Stimulated activated CD4-positive, alpha-beta T cell treated with anti-CD3 and anti-CD28 coated beads, Interleukin-4, amount 100 ng/mL, for 4 hours (primary cell): ENCODE results near the gene GJA4.
"Not testable (repeated sequence)": the region's sequence is repeated elsewhere in the genome, so short reads cannot be mapped to it uniquely, and the experiment has no call there.

Source experiments
- DNase-seq, 2 experiments: peaks; one replicate each; pipeline ENCODE4 v3.0.0-alpha.2; 2020

The GJA4 gene

DNA sequence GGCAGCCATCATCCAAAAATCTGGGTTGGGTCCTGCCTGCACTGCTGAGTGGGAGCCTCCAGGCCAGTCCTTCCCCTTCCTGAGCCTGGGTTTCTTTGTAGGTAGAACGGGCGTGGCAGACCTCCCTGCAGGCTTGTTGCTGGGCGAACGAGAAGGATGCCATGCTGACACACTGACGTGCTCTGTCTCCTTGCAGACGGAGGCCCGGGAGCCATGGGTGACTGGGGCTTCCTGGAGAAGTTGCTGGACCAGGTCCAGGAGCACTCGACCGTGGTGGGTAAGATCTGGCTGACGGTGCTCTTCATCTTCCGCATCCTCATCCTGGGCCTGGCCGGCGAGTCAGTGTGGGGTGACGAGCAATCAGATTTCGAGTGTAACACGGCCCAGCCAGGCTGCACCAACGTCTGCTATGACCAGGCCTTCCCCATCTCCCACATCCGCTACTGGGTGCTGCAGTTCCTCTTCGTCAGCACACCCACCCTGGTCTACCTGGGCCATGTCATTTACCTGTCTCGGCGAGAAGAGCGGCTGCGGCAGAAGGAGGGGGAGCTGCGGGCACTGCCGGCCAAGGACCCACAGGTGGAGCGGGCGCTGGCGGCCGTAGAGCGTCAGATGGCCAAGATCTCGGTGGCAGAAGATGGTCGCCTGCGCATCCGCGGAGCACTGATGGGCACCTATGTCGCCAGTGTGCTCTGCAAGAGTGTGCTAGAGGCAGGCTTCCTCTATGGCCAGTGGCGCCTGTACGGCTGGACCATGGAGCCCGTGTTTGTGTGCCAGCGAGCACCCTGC, 1.4 kb downstream of the GJA4 start:
- no peak for DNase-seq

DNA sequence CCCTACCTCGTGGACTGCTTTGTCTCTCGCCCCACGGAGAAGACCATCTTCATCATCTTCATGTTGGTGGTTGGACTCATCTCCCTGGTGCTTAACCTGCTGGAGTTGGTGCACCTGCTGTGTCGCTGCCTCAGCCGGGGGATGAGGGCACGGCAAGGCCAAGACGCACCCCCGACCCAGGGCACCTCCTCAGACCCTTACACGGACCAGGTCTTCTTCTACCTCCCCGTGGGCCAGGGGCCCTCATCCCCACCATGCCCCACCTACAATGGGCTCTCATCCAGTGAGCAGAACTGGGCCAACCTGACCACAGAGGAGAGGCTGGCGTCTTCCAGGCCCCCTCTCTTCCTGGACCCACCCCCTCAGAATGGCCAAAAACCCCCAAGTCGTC, 2.0 kb downstream of the GJA4 start:
- DNase-seq, result no peak

DNA sequence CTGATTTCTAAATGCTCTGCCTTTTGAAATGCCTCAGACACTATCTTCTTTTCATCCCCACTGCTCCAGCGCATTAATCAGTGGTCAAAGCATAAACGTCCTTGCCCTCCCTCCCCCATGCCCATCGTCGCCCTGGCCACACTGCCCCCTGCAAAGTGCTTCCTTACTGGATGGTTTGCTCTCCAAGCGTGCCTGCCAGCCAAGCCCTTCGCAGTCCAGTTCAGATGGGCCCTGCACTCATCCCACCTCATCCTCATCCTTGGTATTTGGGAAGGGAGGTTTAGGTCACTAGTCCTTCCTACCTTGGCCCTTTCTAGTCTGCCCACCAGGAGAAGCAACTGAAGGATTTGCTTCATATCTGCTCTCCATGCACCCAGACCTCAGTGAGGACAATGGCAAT, 3.1 kb downstream of the GJA4 start:
- no peak for DNase-seq

DNA sequence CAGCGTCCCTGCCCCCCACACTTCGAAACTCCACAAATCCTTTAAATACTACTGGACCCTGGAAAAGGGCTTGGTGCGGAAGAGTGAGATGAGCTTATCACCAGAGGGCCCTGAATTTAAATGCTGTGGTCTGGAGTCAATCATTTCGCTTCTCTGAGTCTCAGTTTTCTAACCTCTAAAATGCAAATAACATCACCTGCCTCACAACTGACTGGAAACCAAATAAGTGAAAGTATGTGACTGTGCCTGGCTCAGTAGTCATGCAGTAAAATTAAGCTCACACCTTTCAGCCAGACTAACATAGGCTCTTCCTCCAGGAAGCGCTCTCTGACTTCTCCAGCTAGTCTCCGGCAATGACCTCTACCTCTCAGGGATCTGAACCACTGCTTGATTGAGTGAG, 4.2 kb downstream of the GJA4 start:
- DNase-seq, result no peak

DNA sequence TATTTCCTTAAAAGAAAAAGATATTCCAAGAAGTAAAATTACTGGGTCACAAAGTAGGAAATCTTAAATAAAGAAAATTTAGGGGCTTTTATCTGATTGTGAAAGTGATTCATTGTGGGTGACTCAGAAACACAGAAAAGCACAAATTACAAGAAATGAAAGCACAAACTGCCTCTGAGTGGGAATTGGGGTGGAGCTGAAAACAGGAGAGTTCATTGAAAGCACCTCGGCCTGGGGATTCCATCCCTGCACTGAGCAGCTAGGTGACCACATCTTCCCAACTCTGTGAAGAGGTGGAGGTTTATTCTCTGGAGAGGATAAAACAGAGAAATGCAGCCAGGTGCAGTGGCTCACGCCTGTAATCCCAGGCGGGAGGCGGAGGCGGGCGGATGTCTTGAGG, 7.4 kb downstream of the GJA4 start:
- DNase-seq, result no peak

DNA sequence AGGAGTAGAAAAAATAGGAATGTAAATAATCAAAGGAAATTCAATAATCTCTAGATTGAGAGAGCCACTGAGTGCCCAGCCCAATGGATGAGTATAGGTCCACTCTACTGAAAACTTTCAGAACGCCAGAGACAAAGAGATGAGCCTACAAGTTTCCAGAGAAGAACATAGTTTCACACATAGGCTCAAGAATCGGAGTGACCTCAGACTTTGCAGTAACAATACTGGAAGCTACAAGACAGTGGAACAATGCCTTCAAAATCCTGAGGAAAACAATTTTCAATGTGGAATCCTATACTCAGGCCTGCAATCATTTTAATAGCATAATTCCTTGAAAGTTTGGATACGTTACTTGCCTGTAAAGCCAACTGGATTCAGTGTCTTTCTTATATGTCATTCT, 11.0 kb downstream of the GJA4 start:
- no peak for DNase-seq

DNA sequence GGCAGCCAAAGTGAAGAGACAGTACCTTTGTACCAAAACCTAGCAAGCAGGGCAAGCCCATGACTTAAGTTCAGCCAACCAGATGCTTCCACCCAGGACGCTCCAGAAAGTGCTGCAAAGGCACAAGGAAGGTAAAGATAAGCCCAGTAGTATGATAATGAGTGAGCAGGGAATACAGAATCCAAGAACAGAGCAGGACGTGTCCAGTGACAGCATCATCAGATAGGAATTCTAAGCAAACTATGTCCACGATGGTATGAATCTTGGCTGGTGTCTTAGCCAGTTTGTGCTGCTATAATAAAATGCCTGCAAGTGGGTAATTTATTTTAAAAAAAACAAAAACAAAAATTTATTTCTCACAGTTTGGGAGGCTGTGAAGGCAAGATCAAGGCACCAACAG, 13.6 kb downstream of the GJA4 start:
- DNase-seq, result no peak

DNA sequence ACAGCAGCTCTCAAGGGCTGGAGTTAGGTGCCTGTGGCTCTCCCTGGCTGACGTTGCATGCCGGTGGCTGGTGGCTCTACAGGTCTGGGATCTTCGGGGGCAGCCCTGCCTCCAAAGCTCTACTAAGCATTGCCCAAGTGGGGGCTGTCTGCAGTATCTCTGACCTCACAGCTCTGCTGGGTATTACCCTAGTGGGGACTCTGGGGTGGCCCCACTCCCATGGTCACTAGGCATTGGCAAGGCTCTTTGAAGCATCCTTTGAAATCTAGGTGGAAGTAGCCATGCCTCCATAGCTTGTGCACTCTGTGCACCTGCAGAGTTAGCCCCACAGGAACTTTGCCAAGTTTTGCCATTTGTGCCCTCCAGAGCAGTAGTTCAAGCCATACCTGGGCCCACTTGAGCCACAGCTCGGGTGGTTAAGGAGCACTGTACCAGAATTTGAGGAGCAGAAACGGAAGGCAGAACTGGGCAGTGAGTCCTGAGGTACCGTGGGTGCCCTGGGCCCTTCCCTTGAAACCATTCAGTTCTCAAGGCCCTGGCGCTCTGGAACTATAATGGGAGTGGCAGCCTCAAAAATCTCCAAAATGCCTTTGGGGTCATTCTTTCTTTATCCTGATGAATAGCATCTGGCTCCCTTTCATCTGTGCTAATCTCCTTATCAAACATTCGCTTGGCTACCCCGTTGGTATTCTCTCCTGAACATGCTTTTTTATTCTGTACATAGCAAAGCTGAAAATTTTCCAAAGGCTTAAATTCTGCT, 15.4 kb downstream of the GJA4 start:
- DNase-seq, result no peak

DNA sequence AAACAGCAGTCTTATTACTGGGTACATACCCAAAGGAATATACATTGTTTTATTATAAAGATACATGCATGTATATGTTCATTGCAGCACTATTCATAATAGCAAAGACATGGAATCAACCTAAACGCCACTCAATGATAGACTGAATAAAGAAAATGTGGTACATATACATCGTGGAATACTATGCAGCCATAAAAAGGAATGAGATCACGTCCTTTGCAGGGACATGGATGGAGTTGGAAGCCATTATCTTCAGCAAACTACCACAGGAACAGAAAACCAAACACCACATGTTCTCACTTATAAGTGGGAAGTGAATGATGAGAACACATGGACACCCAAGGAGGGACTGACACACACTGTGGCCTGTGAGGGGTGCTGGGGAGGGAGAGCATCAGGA, 18.0 kb downstream of the GJA4 start:
- DNase-seq, result not testable (repeated sequence)

DNA sequence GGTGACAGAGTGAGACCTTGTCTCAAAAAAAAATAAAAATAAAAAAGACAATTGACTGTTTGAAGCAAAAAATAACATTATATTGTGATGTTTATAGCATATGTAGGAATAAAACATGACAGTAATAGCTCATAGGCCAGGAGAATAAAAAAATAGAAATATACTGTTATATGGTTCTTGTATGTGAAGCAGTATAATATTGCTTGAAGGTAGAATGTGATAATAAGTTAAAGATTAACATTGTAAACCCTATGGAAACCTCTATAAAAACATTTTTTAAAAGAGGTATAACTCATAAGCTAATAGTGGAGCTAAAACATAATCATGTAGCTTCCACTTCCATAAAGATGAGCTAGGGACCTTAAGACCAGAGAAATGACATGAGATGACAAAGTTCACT, 23.5 kb downstream of the GJA4 start:
- no peak for DNase-seq

DNA sequence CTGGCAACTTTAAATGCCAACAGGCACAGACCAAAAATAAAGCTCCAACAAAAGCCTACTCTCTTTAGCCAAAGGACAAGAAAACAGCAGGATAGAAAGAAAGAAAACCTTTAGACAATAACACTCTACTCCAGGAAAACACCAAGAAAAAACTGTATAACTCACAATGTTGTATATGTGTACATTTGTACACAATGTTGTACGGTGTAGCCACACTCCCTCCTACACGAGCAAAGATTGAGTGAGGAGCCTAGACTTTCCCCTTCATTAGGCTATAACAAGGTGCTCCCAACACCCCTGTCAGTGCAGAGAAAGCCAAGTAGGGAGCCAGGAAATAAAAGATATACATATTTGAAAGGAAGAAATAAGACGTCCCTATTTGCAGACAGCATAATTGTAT, 24.0 kb downstream of the GJA4 start:
- no peak for DNase-seq

DNA sequence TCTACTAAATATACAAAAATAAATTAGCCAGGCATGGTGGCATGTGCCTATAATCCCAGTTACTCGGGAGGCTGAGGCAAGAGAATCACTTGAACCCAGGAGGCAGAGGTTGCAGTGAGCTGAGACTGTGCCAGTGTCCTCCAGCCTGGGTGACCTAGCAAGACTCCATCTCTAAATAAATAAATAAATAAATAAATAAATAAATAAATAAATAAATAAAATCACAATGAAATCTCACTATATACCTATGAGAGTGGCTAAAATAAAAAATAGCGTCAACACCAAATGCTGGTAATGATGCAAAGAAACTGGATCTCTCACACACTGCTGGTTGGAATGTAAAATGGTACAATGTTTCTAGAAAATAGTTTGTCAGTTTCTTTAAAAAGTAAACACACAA, 26.1 kb downstream of the GJA4 start:
- not testable (repeated sequence) for DNase-seq

DNA sequence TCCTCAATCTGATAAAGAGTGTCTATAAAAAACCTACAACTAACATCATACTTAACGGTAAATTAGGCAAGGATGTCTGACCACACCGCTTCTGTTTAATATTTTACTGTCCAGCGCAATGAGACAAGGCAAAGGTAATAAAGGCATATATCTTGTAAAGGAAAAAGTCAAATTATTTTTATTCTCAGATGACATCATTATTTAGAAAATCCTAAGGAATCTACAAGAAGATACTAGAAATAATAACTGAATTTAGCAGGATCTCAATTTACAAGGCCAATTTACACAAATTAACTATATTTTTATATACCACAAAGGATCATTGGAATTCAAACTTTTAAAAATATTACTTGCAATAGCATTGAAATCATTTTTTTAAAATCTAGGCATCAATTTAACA, 29.4 kb downstream of the GJA4 start:
- no peak for DNase-seq

DNA sequence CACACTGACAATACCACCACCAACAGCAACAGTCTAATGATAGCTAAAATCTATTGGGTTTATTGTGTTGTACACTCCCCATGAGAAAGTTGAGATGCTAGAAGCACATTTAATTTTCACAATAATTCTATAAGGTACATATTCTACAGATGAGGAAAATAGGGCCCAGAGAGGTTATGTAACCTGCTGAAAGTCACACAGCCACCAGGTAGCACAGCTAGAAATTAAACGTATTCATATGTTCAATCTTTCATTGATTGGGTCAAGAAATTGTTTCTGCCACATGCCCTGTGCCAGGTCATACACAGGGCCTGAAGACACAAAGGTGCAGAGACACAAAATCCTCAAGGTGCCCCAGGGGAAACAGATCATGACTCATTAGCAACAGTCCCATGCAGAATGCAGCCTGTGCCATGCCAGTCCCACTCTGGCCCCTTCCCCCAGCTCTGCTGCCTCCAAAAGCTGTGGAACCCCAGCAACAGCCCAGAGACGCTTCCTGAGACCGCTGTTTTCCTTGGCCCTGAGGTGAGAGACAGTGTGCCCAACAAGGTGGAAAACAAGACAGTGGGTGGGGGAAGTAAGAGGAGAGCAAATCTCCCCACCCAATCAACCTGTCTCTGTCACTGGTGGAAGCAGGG, 32.1 kb downstream of the GJA4 start:
- DNase-seq, result no peak

DNA sequence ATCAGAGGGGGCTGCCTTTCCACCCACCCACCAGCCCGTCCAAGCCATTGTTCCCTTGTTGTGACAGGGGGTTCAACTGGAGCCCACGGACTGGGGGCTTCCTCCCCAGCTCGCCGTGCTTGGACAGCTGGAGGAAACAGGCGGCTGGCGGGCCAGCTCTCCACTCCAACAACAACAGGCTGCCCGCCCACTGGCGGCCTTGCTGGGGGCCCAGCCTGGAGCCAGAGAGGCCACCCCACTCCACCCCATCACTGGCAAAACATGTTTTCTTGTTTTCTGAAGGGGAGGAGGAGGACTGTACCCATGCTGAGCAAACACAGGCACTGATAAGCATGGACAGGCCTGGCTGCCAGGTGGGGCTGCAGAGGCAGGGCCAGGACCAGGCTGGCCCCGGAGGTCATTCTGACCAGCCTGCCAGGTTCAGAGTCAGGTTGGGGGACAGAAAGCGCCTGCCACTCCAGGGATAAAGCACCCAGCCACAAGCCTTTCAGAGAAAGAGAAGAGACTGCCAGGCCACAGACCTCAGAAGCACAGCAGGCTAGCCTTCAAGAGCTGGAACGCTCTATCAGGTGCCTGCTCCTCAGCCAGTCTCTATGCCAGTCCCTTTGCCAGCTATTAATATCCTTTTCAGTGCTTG, 32.8 kb downstream of the GJA4 start:
- no peak for DNase-seq

DNA sequence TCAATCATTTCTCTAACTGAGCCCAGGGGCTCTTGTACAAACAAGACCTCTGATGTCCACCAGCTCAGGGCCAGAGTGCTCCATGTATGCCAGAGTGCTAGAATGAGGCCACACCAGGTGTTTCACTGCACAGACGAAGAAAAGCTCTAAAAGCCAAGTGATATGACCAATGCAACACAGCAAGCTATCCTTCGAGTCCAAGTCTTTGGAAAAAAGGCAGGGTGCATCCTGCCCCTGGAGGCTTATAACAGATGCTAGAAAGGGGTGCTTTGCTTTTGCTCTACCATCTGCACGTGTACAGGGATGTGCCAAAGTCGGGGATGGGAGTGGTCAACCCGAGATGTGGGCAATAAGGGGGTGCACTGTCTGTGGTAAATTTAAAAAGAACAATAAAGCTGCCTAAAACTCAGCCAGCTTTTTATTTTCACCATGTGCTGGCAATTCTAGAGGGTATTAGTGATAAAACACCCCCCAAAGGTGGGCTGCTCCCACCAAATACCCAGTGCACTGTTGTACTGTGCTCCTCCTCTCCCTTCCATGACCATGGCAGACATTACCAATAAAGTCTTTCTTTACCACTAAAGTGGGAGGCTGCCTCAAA, 34.6 kb downstream of the GJA4 start:
- DNase-seq, result no peak

DNA sequence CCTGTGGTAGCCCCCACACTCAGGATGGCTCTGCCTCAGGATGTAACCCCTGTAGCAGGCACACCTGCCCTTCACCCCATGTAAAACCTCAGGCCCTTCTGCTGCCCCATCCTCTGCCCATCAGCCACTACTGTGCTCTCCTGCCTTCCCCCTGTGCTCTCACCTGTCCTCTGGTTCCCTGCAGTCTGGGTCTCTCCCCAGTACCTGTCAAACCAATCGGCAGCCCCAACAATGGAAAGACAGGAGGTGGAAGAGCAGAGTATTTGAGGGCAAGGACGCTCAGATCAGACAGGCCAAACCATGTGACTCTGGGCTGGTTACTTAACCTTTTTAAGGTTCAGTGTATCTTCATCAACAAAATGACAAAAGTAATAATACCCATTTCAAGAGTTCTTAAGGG, 35.8 kb downstream of the GJA4 start:
- no peak for DNase-seq

DNA sequence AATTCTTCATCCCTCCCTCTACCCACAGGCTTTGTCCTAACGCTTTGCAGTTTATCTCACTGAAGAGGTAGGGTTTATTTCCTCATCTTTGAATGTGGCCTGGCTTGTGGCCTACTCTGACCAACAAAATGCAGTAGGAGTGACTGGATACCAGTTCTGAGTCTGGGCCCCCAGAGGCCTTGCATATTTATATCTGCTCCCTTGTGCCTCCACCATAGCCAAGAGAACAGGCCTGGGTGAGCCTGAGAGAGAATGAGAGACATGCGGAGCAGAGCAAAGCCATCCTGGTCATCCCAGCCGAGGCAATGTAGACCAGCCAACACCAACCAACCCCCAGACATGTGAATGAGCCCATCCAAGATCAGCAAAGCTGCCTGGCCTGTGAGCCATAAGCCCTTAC, 36.5 kb downstream of the GJA4 start:
- no peak for DNase-seq

DNA sequence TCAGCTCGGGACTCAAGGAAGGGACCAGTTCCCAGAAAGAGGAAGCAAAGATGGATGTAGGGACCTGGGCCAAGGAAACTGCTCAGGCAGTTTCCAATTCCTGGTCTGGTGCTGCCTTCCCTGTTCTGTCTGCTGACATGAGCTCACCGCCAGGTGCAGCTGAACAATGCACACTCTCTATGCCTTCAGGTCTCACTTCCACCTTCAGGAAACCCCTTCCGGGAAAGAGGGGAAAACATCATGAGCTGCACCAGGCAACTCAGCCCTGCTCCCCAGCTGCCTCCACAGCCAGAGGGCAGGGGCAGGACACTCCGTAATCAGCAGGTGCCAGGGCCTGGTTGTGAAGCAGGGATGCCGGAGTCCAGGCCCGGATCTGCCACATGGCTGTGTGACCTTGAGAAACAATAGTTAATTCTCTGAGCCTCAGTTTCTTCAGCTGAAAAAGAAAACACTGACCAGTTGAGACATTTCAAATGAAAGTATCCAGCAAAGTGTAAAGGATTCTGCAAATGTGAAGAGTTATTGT, 39.0 kb downstream of the GJA4 start:
- DNase-seq, result no peak

DNA sequence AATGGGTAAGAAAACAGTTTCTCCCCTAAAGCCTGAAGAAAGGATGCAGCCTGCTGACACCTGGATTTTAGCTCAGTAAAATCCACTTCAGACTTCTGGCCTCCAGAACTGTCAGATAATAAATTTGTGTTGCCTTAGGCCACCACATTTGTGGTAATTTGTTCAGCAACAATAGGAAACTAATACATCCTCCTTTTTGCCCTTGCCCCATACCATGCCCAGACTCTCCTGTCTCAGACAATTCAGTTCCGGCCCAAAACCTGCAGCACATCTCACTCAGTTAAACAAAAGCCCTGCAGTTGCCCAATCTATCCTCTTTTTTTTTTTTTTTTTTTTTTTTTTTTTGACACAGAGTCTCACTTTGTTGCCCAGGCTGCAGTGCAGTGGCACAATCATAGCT, 40.9 kb downstream of the GJA4 start:
- DNase-seq, result no peak

DNA sequence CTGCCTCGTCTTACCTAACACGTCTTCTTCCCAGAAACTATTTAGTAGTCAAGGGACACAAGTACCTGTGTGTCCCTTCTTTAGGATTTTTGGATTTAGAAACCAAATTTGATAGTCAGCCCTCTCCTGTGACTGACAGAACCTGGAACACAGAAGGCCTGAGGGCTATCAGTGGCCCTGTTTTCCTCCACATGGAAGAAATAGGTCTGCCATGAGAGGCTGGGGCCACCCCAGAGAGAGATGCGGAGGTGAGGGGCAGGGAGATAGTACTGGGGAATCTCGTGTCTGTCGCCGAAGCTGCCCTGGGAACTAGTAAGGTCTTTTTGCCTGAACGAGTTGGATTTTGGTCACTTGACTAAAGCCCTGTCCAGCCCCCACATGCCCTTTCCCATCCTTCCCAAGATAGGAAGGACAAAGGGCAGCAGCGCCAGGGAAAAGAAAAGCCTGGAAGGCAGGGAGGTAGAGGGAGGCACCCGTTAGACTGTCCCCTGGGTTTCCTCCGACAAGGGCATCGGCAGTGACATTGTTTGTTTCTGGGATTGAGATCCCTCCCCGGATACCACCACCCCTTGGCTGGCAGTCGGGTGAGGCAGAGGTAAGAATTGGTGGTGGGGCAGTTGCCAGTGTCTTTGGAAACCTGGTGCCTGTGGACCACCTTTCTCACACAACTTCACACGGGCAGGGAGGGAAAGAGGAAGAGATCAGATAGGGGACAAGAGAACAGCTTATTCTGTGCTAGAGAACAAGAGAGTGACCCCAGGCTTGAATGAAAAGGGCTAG, 46.9 kb downstream of the GJA4 start:
- DNase-seq, result no peak

DNA sequence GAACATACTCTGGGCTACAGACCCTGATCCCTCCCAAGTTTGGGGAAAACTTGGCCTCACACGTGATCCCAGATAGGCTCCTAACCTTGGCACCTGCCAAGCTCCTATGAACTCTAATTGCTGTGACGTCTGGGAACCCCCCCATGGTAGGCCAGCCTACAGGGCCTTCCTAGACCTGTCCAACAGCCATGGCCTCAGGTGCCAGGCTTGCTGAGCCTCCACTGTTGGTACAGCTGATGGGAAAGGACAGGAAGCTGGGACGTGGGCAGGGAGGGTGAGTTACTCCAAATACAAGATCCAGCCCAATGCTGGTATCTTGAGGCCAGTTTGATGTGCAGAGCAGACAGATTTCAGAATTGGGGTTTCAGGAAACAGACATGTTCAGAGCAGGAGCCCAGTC, 47.6 kb downstream of the GJA4 start:
- no peak for DNase-seq
